ENCODE data around the gene TMPRSS12. TPM values are rescaled to one million over a fixed set of nuclear protein-coding genes. Genes with fewer than 3 reads are reported as not detected.

The TMPRSS12 gene
- total and polyA plus RNA-seq, 2 of the 13 experiments (the other 11 are each of a cell fraction or from before 2014, with no cell fraction given): not detected

GRCh38 chr12:50934371-50934851, 91.7 kb downstream of the TMPRSS12 start:
- peak overlapping the region; percentile 46 for H3K9ac ChIP-seq (ENCODE audit: insufficient read depth, low read depth, low read length)

More at GRCh38 chr12:50934371-50934851, 91.7 kb downstream of the TMPRSS12 start:
- Histone ChIP-seq H3K4me2 (ENCODE audit: low read depth, low read length) (peak overlapping the region; percentile 58), H3K4me3 (replicated peaks in 1 of 3; ENCODE audit: insufficient read depth in 1 of 3, low read depth in 2 of 3, low read length in 3 of 3) (no peak overlapping the region), H3K79me2 (ENCODE audit: insufficient read depth, low read length) (peaks cover 14% of the 10 kb centered on the region), H4K20me1 (ENCODE audit: insufficient read depth, low read length) (no peaks in the 10 kb centered on the region), H3K27ac (ENCODE audit: extremely low read length, insufficient read depth, low read length) (peak overlapping the region; percentile 93), H3K27me3 (ENCODE audit: control insufficient read depth in 1 of 2, insufficient read depth in 2 of 2, low read length in 2 of 2) (no peaks in the 10 kb centered on the region), H3K4me1 (ENCODE audit: insufficient read depth, low read length) (peaks cover 74% of the 10 kb centered on the region), H2AFZ (ENCODE audit: low read length) (no peak overlapping the region), H3K9me3 (ENCODE audit: low read length) (no peaks in the 10 kb centered on the region), H3K36me3 (replicated peaks in 1 of 2; ENCODE audit: control insufficient read depth in 1 of 2, insufficient read depth in 2 of 2, low read length in 2 of 2) (peaks cover 1 to 4% of the 10 kb centered on the region in 2 experiments; a peak in 4 of 5 replicates)
- CTCF ChIA-PET (ENCODE audit: low intra/inter-chr PET ratio, low total read pairs): no interaction called here
- in situ Hi-C loops (cut with HindIII; ENCODE audit: extremely low pct_ligation_motif_present, low pct_unique_long_range_greater_than_20kb) (no loop called here), intact Hi-C loops (cut with micrococcal nuclease; ENCODE audit: unreplicated experiment) (loop anchor here (5.0 kb wide), 1 partner anchor 1977 kb away; the partner anchor contains the start of gene ARF3)
- 0 out of 2 replicates have a peak, but pooled peaks have one; percentile 3 for TF ChIP-seq NR2C2 (CRISPR knock-in tag; IDR thresholded peaks at IDR 0.05; ENCODE audit: borderline replicate concordance)
- no peak for TF ChIP-seq ZNF143 (CRISPR knock-in tag; IDR thresholded peaks at IDR 0.05)
- TF ChIP-seq ZNF770 (CRISPR knock-in tag; IDR thresholded peaks at IDR 0.05): no peak
- TF ChIP-seq ELF3 (CRISPR knock-in tag; IDR thresholded peaks at IDR 0.05): no peak
- TF ChIP-seq ZNF414 (CRISPR knock-in tag; IDR thresholded peaks at IDR 0.05): 0 out of 2 replicates have a peak, but pooled peaks have one; percentile 8
- peak; percentile 35 for TF ChIP-seq RBM22 (optimal IDR thresholded peaks at IDR 0.05; ENCODE audit: low read length)
- DNase-seq (ENCODE audit: low spot score) (no peak), ATAC-seq (no peak), FAIRE-seq (no peak)
- BruUV-seq (replicated peaks): no TSS peak
- whole genome bisulfite sequencing (ENCODE audit: low lambda C conversion rate): 92% methylated on average over 3 of the region's 3 CpGs
- POLR2A ChIA-PET: interaction anchor here (1.0 to 3.4 kb wide), 7 partner anchors 11 to 170 kb away, joined by 4 to 46 read pairs (median 6); partner anchors contain the start of gene SLC11A2
